ENCODE results near the gene CARD11.

GRCh38 chr7:2892549-2892948 is 151.1 kb downstream of the CARD11 start:
- TF ChIP-seq POLR2A (IDR thresholded peaks at IDR 0.05) (no peak), CTCF (IDR thresholded peaks at IDR 0.05) (no peak)
